ENCODE results near the gene PHF13.

Gene PHF13

GRCh38 chr1:6648556-6648955 lies 35.0 kb downstream of the PHF13 start:
- no peak for TF ChIP-seq CTCF (IDR thresholded peaks at IDR 0.05; ENCODE audit: low read depth, low read length)
- Histone ChIP-seq H3K27me3 (no peaks in the 10 kb centered on the region), H3K4me3 (ENCODE audit: low read depth, low read length) (no peak overlapping the region), H3K36me3 (peaks cover 17% of the 10 kb centered on the region), H3K9me3 (no peaks in the 10 kb centered on the region), H3K4me1 (no peaks in the 10 kb centered on the region)
- no peak for DNase-seq

- H3K36me3 ChIP-seq = peaks cover 15% of the 10 kb centered on the region
- DNase-seq = no peak
These were observed 38.4 kb downstream of the PHF13 start for GRCh38 chr1:6651909-6652308.

GRCh38 chr1:6652986-6653385 lies 39.5 kb downstream of the PHF13 start:
- peaks cover 15% of the 10 kb centered on the region for H3K36me3 ChIP-seq
- TF ChIP-seq CTCF (IDR thresholded peaks at IDR 0.05; ENCODE audit: low read depth, low read length) = no peak

More at GRCh38 chr1:6651909-6652308, 38.4 kb downstream of the PHF13 start:
- H3K27me3 ChIP-seq = no peaks in the 10 kb centered on the region
- H3K9me3 ChIP-seq = no peaks in the 10 kb centered on the region
- H3K4me3 ChIP-seq (ENCODE audit: low read depth, low read length) = no peak overlapping the region
- no peaks in the 10 kb centered on the region for H3K4me1 ChIP-seq
- no peak for TF ChIP-seq CTCF (IDR thresholded peaks at IDR 0.05; ENCODE audit: low read depth, low read length)

GRCh38 chr1:6653436-6654290 lies 40.1 kb downstream of the PHF13 start:
- H3K4me3 ChIP-seq (ENCODE audit: low read depth, low read length) = no peak overlapping the region
- H3K27me3 ChIP-seq = no peaks in the 10 kb centered on the region
- no peaks in the 10 kb centered on the region for H3K9me3 ChIP-seq
- DNase-seq = no peak
- no peaks in the 10 kb centered on the region for H3K4me1 ChIP-seq
- H3K36me3 ChIP-seq = peaks cover 15% of the 10 kb centered on the region
- no peak for TF ChIP-seq CTCF (IDR thresholded peaks at IDR 0.05; ENCODE audit: low read depth, low read length)

More at GRCh38 chr1:6652986-6653385, 39.5 kb downstream of the PHF13 start:
- Histone ChIP-seq H3K9me3 (no peaks in the 10 kb centered on the region), H3K4me3 (ENCODE audit: low read depth, low read length) (no peak overlapping the region), H3K27me3 (no peaks in the 10 kb centered on the region), H3K4me1 (no peaks in the 10 kb centered on the region)
- DNase-seq = no peak

- H3K36me3 ChIP-seq = peaks cover 15% of the 10 kb centered on the region
- no peaks in the 10 kb centered on the region for H3K4me1 ChIP-seq
- H3K27me3 ChIP-seq = no peaks in the 10 kb centered on the region
- H3K9me3 ChIP-seq = no peaks in the 10 kb centered on the region
- H3K4me3 ChIP-seq (ENCODE audit: low read depth, low read length) = no peak overlapping the region
- no peak for DNase-seq
- no peak for TF ChIP-seq CTCF (IDR thresholded peaks at IDR 0.05; ENCODE audit: low read depth, low read length)
These were observed 43.6 kb downstream of the PHF13 start for GRCh38 chr1:6657138-6657537.

- no peak for DNase-seq
- Histone ChIP-seq H3K27me3 (no peaks in the 10 kb centered on the region), H3K4me3 (ENCODE audit: low read depth, low read length) (no peak overlapping the region), H3K4me1 (no peaks in the 10 kb centered on the region), H3K36me3 (peaks cover 3% of the 10 kb centered on the region; the same call in 1 of the 2 replicates), H3K9me3 (no peaks in the 10 kb centered on the region)
- no peak for TF ChIP-seq CTCF (IDR thresholded peaks at IDR 0.05; ENCODE audit: low read depth, low read length)
These were observed 45.0 kb downstream of the PHF13 start for GRCh38 chr1:6658359-6659060.
